AG09319 (cell line): ENCODE data around the gene TOP3A.
A peak's percentile ranks its signal among the peaks of the same experiment; 100 is the strongest.

ENCODE experiments used
- DNase-seq: peaks from one replicate; pipeline ENCODE4 v3.0.0-alpha.2; 2010; ENCODE audit warnings: low read depth; ENCODE audit errors: extremely low read depth
- TF ChIP-seq, protein P1 (sequence below): IDR thresholded peaks from 2 replicates; pipeline ENCODE4 v1.5.1; 2011; ENCODE audit warnings: low read depth, mild to moderate bottlenecking, inconsistent platforms, low read length, moderate library complexity

TOP3A gene

DNA sequence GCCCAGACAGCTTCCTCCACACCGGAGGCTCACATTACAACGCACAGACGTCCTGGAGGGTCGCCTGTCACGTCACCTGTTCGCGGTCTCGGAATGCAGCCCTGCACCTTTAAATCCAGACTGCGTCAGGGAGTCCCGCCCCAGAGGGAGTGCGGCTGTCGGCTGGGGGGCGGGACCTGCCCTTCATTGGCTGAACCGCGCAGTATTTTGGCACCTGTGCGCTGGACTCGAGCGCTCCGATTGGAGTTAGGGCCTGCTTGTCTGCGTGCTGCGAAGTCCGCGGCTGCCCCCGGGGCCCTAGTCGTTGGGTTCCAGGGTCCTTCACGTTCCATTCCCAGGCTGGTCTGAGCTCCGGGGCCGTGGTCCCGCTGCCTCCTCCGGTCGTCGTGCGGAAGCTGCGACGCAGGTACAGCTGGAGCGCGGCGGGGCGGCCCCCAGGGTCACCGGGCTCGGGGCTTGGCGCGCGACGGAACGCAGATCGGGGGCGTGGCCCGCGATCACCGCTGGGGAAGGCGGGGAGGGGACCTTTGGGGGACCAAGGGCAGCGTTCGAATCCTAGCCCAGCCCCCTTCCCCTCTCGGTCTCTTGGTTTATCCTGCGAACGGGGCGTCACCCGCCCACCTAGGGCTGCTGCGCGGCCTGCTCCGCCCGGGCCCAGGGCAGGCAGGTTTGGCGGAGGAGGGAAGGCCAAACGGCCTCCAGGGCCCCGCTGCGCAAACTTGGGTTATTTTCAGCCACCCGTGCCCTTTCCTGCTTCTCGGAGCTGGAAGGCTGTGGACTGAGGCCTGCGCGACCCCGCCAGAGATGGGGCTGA is 54.3 kb downstream of the TOP3A start, which contains the start of gene MIEF2:
MIEF2 (plus strand) TSS at position 331 of the 814 bp plus-strand sequence. CDS start 2,059 bp downstream, outside the sequence.
- DNase-seq = peak; percentile 82
- TF ChIP-seq, protein P1, sequence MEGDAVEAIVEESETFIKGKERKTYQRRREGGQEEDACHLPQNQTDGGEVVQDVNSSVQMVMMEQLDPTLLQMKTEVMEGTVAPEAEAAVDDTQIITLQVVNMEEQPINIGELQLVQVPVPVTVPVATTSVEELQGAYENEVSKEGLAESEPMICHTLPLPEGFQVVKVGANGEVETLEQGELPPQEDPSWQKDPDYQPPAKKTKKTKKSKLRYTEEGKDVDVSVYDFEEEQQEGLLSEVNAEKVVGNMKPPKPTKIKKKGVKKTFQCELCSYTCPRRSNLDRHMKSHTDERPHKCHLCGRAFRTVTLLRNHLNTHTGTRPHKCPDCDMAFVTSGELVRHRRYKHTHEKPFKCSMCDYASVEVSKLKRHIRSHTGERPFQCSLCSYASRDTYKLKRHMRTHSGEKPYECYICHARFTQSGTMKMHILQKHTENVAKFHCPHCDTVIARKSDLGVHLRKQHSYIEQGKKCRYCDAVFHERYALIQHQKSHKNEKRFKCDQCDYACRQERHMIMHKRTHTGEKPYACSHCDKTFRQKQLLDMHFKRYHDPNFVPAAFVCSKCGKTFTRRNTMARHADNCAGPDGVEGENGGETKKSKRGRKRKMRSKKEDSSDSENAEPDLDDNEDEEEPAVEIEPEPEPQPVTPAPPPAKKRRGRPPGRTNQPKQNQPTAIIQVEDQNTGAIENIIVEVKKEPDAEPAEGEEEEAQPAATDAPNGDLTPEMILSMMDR = no peak

DNA sequence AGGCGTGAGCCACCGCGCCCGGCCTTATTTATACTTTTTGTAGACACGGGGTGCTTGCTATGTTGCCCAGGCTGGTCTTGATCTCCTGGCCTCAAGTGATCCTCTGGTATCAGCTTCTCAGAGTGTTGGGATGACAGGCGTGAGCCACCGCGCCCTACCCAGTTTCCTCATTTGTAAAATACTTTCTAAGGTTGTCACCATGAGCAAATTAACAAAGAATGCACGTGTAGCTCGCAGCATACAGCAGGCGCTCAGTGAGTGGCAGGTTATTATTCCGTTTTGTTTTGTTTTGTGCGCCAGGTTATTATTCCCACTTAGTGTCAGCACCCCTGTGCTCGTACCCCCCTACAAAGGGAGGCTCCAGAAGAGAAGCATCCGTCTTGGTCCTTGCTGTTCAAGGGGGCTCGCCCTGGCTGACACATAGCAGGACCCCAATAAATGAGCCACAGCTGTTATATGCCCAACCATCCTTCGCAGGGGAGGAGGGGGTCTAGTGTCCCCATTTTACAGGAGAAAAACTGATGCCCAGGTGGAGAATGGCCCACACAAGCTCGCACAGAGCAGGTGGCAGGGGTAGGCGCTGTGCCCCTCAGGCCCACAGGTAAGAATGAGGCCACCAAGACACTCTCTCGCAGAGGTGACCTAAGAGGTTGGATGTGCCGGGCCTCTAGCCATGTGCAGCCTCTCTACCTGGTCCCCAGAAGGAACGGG is 55.0 kb downstream of the TOP3A start:
- DNase-seq = no peak
- TF ChIP-seq, protein P1 = no peak

DNA sequence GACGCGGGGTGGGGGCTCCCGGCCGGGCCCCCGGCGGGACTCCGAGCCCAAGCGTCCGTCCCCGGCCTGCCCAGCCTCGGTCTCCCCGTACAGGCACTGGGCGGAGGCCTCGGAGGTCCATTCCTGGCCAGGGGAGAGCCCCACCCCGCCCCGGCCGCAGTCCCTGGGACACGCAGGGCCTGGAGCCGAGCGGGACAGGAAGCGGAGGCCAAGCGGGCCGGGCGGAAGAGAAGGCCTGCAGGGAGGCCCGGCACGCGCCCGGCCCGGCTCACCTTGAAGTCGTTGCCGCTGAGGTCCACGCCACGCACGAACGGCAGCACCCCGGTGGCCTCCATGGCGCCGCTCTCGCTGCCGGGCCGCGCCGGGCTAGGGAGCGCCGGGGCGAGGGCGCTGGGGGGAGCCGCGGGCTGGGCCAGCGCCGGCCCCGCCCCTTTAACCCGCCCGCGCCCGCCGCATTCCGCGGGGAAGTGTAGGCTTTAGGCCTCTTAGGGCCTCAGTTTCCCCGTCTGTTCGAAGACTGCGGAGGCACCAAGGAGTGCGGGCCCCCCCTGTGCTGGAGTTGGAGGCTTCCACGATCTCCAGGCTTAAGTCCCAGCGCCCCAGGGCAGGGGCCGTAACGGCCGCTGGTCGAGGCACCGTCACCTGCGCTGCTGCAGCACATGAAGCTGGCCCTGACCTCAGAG is 56.3 kb downstream of the TOP3A start, which contains the start of gene FLII:
FLII (minus strand) TSS at position 383 of the 683 bp plus-strand sequence; CDS start at position 335, 48 bp downstream.
- no peak for DNase-seq
- TF ChIP-seq, protein P1 = no peak

DNA sequence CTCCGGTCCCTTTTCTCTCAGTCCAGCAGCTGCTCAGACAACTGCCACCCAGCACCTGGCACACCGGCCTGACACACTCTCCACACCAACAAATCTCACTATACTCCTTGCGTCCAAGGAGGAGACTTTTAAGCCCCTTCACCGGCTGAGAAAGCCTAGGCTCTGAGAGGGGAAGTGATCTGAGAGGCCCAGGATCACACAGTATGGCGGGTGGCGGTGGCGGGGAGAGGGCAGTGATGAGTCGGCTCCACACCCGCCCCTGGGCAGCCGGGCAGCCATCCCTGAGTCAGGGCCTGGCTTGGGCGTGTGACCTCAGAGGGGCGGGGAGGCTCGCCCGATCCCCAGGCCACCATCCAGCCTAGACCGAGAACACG is 56.8 kb downstream of the TOP3A start:
- DNase-seq = no peak
- TF ChIP-seq, protein P1 = no peak; the same call in 1 of the 2 replicates

DNA sequence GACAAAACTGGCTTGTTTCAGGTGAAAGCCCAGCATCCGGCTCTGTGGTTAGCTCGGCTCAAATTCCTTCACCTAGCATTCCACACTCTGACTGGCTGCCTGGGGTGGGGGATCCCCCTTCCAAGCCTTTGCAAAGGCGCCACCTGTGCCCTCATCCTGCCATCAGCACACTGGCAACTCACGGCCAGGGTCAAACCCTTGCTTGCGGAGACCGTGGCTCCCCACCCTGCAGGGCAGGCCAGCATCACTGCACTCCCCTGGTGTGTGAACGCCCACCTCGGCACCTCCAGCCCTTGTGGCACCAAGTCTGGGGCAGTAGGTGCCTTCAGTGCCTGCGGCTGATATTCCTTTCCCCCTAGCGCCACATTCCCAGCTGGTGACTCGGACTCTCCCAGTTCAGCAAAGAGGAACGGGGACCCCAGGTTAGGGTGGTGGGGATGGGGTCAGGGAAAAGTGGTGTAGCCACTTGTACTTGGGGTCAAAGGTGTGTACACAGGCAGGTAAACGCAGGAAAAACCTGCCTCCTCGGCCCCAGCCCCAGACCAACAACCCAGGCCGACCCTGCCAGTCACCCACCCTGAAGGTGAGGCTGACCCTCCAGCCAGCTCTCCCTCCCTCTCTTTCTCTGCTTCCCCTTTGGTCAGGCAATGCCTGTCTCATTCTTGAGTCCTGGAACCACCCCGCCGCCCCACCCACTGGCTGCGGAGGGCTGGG is 57.4 kb downstream of the TOP3A start:
- no peak for DNase-seq
- TF ChIP-seq, protein P1 = no peak

DNA sequence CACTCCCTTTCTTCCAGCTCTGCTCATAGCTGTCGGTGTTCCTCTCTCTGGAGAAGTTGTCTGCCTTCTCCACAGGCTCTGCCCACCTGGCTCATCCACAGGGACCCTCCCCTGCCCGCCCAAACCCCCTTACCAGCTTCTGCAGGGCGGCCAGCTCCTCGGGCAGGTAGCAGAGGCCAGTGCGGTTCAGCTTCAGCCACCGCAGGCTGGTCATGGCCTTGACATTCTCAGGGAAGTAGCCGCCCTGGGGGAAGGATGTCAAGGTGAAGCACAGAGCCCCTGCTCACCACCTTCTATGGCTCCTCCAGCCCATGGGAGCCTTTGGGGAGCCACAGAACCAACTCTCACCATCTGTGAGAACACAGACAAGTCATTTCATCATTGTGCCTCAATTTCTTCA is 58.0 kb downstream of the TOP3A start:
- no peak for DNase-seq
- TF ChIP-seq, protein P1 = no peak
